HG03521 (cell line): Measurements from ENCODE around the gene HOXA9.
A peak's percentile ranks its signal among the peaks of the same experiment; 100 is the strongest.

Experiments used
- ATAC-seq: cut with Tn5 transposase; IDR thresholded peaks from one replicate; pipeline ENCODE4 v1.9.1; 2021; ENCODE audit warnings: mild to moderate bottlenecking, moderate library complexity; ENCODE audit not compliant: unreplicated experiment

HOXA9 gene

GRCh38 chr7:27165089-27165995 lies at the start of gene HOXA9:
TSS of gene HOXA9 (minus strand) at chr7:27165537. CDS start at chr7:27165457, 80 bp downstream.
- no peak for ATAC-seq

DNA sequence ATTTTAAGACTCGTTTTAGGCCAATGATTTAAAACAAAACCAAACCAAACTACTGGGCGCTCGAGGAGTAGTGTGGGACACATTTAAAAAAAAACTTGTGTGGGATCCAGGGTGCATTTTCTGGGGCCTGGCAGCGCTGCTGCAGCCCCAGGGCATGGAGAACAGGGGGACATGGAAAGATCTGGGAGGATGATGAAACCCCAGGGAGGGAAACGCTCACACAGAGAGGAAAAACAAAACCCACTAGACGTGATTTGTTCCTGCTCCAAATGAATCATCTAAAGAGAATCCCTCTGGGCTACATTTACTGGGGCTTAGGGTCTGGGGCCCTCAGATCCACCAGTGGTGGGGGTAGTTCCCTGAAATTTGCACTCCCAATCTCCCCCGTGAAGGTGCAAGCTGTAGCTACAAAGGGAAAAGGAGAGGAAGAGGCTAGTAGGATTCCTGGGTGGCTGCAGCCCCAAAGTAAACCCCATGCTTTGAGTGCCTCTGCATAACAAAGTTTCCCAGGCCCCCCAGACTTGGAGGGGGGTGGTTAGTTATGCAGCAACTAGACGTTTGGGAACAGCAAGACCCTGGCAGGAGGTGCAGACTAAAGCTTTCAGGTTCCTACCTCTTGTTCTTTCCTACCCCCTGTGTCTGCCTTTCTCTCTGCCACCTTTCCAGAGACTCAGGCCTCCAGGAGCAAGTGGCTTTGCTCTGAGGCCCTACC lies 49.1 kb upstream of the HOXA9 start:
- ATAC-seq, result no peak

GRCh38 chr7:27213433-27214238 lies 48.3 kb upstream of the HOXA9 start:
- ATAC-seq, result no peak

DNA sequence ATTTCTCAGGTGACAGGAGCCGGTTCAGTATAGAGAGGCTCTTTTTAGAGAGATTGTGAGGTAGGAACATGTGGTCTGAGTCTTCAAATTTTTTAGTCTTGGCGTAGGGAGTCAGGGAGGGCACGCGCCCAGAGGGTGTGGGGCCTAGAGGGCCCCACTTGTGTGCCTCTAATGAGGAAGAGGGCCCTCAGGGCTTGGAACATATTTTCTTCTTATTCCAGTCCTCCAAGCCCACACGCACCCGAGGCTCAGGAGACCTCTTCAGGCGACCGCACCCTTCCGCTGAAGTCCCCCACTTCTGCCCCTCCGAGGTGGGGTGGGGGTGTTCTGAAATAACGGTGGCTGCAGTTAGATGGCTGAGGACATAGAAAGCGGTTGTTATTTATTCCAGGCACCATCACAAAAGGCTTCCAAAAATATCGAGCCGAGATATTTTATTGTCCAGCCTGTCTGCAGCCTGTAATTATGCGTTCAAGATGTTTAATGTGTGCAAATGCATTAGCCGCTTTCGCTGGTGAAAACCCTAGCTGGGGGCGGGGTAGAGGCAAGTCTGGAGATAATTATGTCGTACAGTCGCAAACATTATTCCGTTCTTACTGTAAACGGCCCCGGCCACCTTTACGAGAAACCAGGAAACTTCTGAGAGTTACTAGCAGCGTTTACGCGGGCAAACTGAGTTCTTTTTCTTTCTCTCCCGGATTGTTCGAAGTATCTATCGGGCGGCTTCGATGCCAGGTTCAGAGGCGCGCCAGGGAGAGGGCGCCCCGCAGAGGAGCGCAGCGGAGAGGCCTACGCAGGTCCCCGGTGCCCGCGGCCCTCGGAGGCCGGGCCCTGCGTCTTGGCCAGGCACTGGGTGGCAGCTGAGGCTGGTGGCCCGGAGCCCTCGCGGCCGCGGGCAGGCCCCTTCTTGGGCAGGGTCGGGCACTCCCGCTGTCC lies 47.4 kb upstream of the HOXA9 start:
- ATAC-seq, result no peak

- no peak for ATAC-seq
Observed at GRCh38 chr7:27211764-27212204, 46.4 kb upstream of the HOXA9 start.

- no peak for ATAC-seq
Observed at GRCh38 chr7:27211084-27211446, 45.7 kb upstream of the HOXA9 start.

GRCh38 chr7:27210441-27211083 lies 45.2 kb upstream of the HOXA9 start:
- ATAC-seq, result peak; percentile 56

GRCh38 chr7:27209933-27210440 lies 44.6 kb upstream of the HOXA9 start:
- ATAC-seq, result no peak

DNA sequence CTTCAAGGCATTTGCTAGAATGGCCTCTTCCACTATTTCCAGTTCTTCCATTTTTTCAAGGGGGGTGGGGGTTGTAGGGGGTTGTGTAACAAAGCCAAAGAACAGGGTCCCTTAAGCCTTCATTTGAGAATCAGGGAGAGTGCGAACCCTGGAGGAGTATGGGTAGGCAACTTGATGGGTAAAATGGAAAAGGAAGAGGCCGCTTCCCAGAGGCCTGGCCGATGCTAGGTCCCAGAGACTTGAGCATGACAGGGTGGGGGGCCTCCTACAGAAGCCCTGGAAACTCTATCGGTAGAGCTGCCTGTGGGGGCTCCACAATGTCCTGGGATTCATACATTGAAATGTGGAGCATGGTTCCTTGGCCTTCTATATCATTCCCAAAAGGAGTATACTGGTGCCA lies 43.7 kb upstream of the HOXA9 start:
- ATAC-seq, result no peak

- ATAC-seq, result no peak
Observed at GRCh38 chr7:27207348-27207985, 42.1 kb upstream of the HOXA9 start.

GRCh38 chr7:27205325-27206280 lies 40.3 kb upstream of the HOXA9 start:
- no peak for ATAC-seq

- ATAC-seq, result no peak
Observed at GRCh38 chr7:27204851-27205322, 39.5 kb upstream of the HOXA9 start.

DNA sequence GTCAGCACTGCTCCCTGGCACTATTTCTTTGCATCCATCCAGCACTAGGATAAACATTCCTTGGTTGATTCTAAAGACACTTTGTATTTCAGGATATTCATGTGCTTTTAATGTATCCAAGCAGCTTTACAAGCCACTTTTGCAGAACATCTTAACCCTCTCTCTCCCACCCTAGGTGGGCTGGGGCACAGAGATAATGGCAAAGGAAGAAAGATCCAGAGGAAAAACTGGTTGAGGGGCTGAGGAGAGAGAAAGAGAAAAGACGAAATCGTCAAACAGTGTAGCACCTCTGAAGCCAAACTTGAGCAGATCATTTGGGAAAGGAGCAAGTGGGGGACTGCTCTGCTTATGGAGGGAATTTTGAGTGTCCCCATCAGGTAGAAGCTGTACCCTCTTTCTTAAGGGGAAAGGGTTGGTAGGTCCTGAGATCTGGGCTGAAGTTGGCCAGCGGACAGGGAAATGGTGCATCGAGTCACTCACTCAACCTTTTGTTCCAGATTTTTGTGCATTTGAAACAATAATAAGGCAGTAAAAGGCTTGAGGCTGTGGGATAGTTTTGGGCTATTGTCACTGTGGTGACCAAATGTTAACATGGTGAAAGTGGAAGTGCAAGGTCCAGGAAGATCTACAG lies 38.7 kb upstream of the HOXA9 start:
- ATAC-seq, result no peak

- ATAC-seq, result no peak
Observed at GRCh38 chr7:27203365-27203953, 38.1 kb upstream of the HOXA9 start.

DNA sequence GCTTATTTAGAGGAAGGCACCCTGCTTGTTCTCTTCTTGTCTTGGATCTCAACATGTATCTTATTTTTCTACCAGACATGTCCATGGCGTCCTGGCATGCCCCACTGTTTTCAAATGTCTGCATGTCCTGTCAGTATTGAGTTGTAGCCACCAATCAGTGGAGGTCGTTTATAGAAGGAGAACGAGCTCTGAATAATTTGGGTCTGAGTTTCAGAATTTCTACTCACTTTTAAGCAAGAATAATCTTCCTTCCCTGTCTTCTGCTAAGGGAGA lies 37.5 kb upstream of the HOXA9 start:
- no peak for ATAC-seq

- no peak for ATAC-seq
Observed at GRCh38 chr7:27202018-27202861, 36.9 kb upstream of the HOXA9 start.
